Ascending aorta (tissue), 2 donors: ENCODE results near the gene COA6. TPM values are rescaled to one million over a fixed set of nuclear protein-coding genes. Genes with fewer than 3 reads are reported as not detected.
"Not testable (repeated sequence)": the region's sequence is repeated elsewhere in the genome, so short reads cannot be mapped to it uniquely, and the experiment has no call there.

ENCODE experiments used
- DNase-seq, 2 donors: peaks; one replicate each; pipeline ENCODE4 v3.0.0-alpha.2; 2019; ENCODE audit warnings: low spot score in 2 of 2
- H3K27ac ChIP-seq, 2 donors: fragments of 200-600 bp; sonication (generic); one replicate each; pipeline ENCODE4 v1.5.1; 2016 to 2017; ENCODE audit warnings: mild to moderate bottlenecking in 1 of 2
- H3K27me3 ChIP-seq: fragments of 200-600 bp; sonication (generic); one replicate; pipeline ENCODE4 v1.5.1; 2017
- H3K36me3 ChIP-seq, 2 donors: fragments of 200-600 bp; sonication (generic); one replicate each; pipeline ENCODE4 v1.5.1; 2016
- H3K4me1 ChIP-seq, 2 donors: fragments of 200-600 bp; sonication (generic); one replicate each; pipeline ENCODE4 v1.5.1; 2016 to 2017; ENCODE audit warnings: mild to moderate bottlenecking in 1 of 2
- H3K4me3 ChIP-seq, 2 donors: fragments of 200-600 bp; sonication (generic); one replicate each; pipeline ENCODE4 v1.5.1; 2016 to 2017; ENCODE audit warnings: mild to moderate bottlenecking in 1 of 2
- H3K9me3 ChIP-seq, 2 donors: fragments of 200-600 bp; sonication (generic); one replicate each; pipeline ENCODE4 v1.5.1; 2016
- intact Hi-C: fragments of 100-400 bp; cut with DNase I; formaldehyde crosslinking; loops from one replicate; pipeline ENCODE4 v1.15.1; 2023
- total RNA-seq: library from RNA; depleted of rRNA; stranded (reverse); fragments of >200 nt; gene quantifications from one replicate; pipeline ENCODE4 v1.1.0, GENCODE V29; 2016
- TF ChIP-seq, protein P1 (sequence below), 3 experiments: fragments of 200-600 bp in 2 of 3; fragments of 450-650 bp in 1 of 3; sonication (generic) in 2 of 3; IDR thresholded peaks; one replicate each; pipeline ENCODE4 v1.5.1; 2016 to 2019; ENCODE audit warnings: antibody characterized with exemption in 3 of 3, mild to moderate bottlenecking in 1 of 3, moderate library complexity in 1 of 3

COA6 gene
- total RNA-seq, 1 donor from 2014 or later = not detected

DNA sequence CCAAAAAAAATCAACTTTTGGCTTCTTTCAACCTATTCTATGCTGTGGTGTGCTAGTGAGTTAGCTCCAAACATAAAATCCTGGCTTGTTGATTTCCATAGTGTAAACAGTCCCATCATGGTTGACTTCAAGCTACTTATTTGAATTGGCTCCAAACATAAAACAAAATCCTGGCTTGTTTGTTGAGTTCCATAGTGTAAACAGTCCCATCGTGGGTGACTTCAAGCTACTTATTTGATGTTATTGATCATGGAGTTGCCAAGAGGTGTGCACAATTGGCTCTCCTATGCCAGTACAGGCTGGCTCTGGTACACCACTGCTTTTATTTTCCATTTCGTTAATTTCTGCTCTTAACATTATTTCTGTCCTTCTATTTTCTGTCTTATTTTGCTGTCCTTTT, 1.8 kb upstream of the COA6 start:
- TF ChIP-seq, protein P1, sequence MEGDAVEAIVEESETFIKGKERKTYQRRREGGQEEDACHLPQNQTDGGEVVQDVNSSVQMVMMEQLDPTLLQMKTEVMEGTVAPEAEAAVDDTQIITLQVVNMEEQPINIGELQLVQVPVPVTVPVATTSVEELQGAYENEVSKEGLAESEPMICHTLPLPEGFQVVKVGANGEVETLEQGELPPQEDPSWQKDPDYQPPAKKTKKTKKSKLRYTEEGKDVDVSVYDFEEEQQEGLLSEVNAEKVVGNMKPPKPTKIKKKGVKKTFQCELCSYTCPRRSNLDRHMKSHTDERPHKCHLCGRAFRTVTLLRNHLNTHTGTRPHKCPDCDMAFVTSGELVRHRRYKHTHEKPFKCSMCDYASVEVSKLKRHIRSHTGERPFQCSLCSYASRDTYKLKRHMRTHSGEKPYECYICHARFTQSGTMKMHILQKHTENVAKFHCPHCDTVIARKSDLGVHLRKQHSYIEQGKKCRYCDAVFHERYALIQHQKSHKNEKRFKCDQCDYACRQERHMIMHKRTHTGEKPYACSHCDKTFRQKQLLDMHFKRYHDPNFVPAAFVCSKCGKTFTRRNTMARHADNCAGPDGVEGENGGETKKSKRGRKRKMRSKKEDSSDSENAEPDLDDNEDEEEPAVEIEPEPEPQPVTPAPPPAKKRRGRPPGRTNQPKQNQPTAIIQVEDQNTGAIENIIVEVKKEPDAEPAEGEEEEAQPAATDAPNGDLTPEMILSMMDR (IDR thresholded peaks at IDR 0.05) = no peak
- Histone ChIP-seq H3K9me3 (no peaks in the 10 kb centered on the region), H3K4me3 (no peak overlapping the region), H3K4me1 (peaks cover 3 to 15% of the 10 kb centered on the region in 2 donors), H3K27me3 (no peaks in the 10 kb centered on the region), H3K27ac (no peak overlapping the region), H3K36me3 (peaks cover 6 to 7% of the 10 kb centered on the region in 2 donors)
- DNase-seq = no peak
- intact Hi-C loops = no loop called here

DNA sequence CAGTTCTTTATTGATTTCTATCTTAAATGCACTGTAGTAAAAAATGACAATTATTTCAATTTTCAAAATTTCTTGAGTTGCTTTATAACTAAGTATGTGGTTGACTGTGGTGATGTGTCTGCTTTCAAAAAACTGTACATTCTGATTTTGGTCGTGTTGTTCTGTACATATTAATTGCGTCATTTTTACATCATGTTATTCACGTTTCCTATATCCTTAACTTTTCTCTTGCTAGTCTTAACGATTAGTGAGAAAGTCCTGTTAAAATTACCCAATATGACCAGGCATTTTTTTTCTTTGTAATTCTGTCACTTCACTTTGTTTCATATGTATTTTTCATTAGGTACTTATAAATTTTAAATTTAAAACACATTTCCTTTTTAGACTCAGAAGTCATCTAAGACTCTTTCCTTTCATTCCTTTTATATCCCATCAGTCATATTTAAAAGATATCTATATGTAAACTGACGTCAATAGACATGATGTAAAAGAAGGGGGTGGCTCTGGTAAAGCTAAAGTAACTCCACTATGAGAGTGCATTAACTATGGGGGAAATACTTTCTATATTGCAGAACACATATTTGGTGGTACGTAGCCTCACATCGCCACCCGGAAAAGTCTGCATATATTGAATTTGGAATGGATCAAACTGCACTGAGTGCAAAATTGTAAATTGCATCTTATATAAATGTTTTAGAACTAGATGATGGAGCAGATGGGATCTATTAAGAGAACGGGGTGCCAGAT, 1.1 kb upstream of the COA6 start:
- no peak for DNase-seq
- Histone ChIP-seq H3K36me3 (peaks cover 8 to 10% of the 10 kb centered on the region in 2 donors), H3K4me3 (peak overlapping the region; percentile 91 to 92), H3K9me3 (no peaks in the 10 kb centered on the region), H3K4me1 (peaks cover 3 to 15% of the 10 kb centered on the region in 2 donors), H3K27me3 (no peaks in the 10 kb centered on the region), H3K27ac (peak overlapping the region in 1 of 2 donors; percentile 91)
- TF ChIP-seq, protein P1 (IDR thresholded peaks at IDR 0.05) = no peak
- intact Hi-C loops = loop anchor here (2.0 kb wide), 2 partner anchors 757 to 1133 kb away; partner anchors contain the start of genes B3GALNT2 and TOMM20

DNA sequence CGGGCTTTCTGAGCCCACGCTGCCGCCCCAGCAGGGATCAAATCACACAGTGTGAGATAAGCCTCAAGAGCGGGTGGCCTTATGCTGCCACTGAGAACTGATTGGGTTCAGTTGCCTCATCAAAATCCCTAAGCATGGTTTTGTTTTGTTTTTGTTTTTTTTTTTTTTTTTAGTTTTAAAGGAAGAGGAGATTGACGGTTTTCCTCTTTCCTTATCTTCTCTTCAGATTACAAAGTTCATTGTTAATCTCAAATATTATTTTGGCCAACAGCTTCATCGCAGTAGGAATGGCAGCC, 651 bp downstream of the COA6 start:
- TF ChIP-seq, protein P1 (IDR thresholded peaks at IDR 0.05) = no peak
- DNase-seq = no peak
- Histone ChIP-seq H3K27me3 (no peaks in the 10 kb centered on the region), H3K4me1 (peaks cover 3 to 15% of the 10 kb centered on the region in 2 donors), H3K27ac (peak overlapping the region; percentile 91 to 97), H3K9me3 (no peaks in the 10 kb centered on the region), H3K4me3 (peak overlapping the region; percentile 91 to 92), H3K36me3 (peaks cover 15 to 16% of the 10 kb centered on the region in 2 donors)
- intact Hi-C loops = loop anchor here (2.0 kb wide), 2 partner anchors 755 to 1131 kb away; partner anchors contain the start of genes B3GALNT2 and TOMM20

DNA sequence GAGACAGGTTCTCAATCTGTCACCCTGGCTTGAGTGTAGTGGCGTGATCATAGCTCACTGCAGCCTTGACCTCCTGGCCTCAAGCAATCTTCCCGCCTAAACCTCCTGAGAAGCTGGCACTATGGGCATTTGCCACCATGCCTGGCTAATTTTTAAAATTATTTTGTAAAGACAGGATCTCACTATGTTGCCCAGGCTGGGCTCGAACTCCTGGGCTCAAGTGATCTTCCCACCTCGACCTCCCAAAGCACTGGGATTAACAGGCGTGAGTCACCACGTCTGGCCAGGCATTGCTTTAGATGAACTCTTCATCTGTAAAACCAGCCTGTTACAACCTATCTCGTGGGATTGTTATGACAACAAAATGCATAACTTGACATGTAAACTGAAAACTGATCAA, 2.4 kb downstream of the COA6 start:
- DNase-seq = no peak
- peaks cover 3 to 15% of the 10 kb centered on the region in 2 donors for H3K4me1 ChIP-seq
- H3K27ac ChIP-seq = no peak overlapping the region
- H3K27me3 ChIP-seq = no peaks in the 10 kb centered on the region
- no peak overlapping the region for H3K4me3 ChIP-seq
- no peaks in the 10 kb centered on the region for H3K9me3 ChIP-seq
- intact Hi-C loops = no loop called here
- peaks cover 20 to 33% of the 10 kb centered on the region in 2 donors for H3K36me3 ChIP-seq
- TF ChIP-seq, protein P1 (IDR thresholded peaks at IDR 0.05) = no peak

DNA sequence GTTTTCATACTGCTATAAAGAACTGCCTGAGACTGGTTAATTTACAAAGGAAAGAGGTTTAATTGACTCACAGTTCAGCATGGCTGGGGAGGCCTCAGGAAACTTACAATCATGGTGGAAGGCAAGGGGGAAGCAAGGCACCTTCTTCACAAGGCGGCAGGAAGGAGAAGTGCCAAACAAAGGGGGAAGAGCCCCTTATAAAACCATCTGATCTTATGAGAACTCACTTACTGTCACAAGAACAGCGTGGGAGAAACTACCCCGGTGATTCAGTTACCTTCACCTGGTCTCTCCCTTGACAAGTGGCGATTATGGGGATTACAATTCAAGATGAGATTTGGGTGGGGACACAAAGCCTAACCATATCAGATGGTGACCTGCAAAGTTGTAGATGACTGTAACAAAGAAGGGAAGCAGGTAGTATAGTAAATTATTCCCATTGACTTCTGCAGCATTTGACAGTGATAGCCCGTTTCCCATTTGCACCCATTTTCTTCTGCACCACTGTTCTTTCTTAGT, 6.4 kb downstream of the COA6 start:
- DNase-seq, intact Hi-C loops, H3K4me3 ChIP-seq, H3K27ac ChIP-seq, H3K27me3 ChIP-seq, H3K9me3 ChIP-seq, H3K4me1 ChIP-seq: not testable (repeated sequence)
- peaks cover 20 to 51% of the 10 kb centered on the region in 2 donors for H3K36me3 ChIP-seq
